DMS 273 (cell line): ENCODE measurements around the gene IGF2BP2.
"Not testable (repeated sequence)": the region's sequence is repeated elsewhere in the genome, so short reads cannot be mapped to it uniquely, and the experiment has no call there.

ENCODE experiments used
- DNase-seq: peaks from one replicate; lab custom pipeline; 2025; ENCODE audit not compliant: unreplicated experiment; lab: John Stamatoyannopoulos, UW

Gene IGF2BP2

GRCh38 chr3:185678027-185678426, 146.8 kb downstream of the IGF2BP2 start:
- DNase-seq = no peak

GRCh38 chr3:185677146-185677829, 147.6 kb downstream of the IGF2BP2 start:
- peak; percentile 82 for DNase-seq

- DNase-seq = no peak
These were observed 157.3 kb downstream of the IGF2BP2 start for GRCh38 chr3:185667574-185667973.

GRCh38 chr3:185663929-185664328, 160.9 kb downstream of the IGF2BP2 start:
- no peak for DNase-seq

- DNase-seq = no peak
These were observed 163.1 kb downstream of the IGF2BP2 start for GRCh38 chr3:185661772-185662171.

GRCh38 chr3:185661296-185661695, 163.5 kb downstream of the IGF2BP2 start:
- not testable (repeated sequence) for DNase-seq

GRCh38 chr3:185659942-185660921, 164.6 kb downstream of the IGF2BP2 start:
- peak; percentile 93 for DNase-seq

- DNase-seq = no peak
These were observed 165.9 kb downstream of the IGF2BP2 start for GRCh38 chr3:185658943-185659342.

- no peak for DNase-seq
These were observed 166.3 kb downstream of the IGF2BP2 start for GRCh38 chr3:185658504-185658912.

GRCh38 chr3:185657691-185658503, 166.9 kb downstream of the IGF2BP2 start:
- DNase-seq = no peak

- DNase-seq = no peak
These were observed 167.6 kb downstream of the IGF2BP2 start for GRCh38 chr3:185657211-185657610.

- no peak for DNase-seq
These were observed 168.5 kb downstream of the IGF2BP2 start for GRCh38 chr3:185656321-185656840.

- DNase-seq = no peak
These were observed 169.2 kb downstream of the IGF2BP2 start for GRCh38 chr3:185655426-185656320.

GRCh38 chr3:185654758-185655145, 170.1 kb downstream of the IGF2BP2 start:
- no peak for DNase-seq

- no peak for DNase-seq
These were observed 170.7 kb downstream of the IGF2BP2 start for GRCh38 chr3:185653949-185654757.

- DNase-seq = no peak
These were observed 172.9 kb downstream of the IGF2BP2 start for GRCh38 chr3:185651971-185652370.

- DNase-seq = no peak
These were observed 175.4 kb downstream of the IGF2BP2 start for GRCh38 chr3:185649414-185649813.

GRCh38 chr3:185648396-185648795, 176.4 kb downstream of the IGF2BP2 start:
- no peak for DNase-seq

GRCh38 chr3:185647880-185648210, 177.0 kb downstream of the IGF2BP2 start:
- no peak for DNase-seq
